ENCODE measurements around the gene NEU1.

Gene NEU1

GRCh38 chr6:31892821-31893220 is 30.2 kb upstream of the NEU1 start:
- DNase-seq = no peak

- DNase-seq = no peak
These were observed 26.8 kb upstream of the NEU1 start for GRCh38 chr6:31889331-31889972.

DNA sequence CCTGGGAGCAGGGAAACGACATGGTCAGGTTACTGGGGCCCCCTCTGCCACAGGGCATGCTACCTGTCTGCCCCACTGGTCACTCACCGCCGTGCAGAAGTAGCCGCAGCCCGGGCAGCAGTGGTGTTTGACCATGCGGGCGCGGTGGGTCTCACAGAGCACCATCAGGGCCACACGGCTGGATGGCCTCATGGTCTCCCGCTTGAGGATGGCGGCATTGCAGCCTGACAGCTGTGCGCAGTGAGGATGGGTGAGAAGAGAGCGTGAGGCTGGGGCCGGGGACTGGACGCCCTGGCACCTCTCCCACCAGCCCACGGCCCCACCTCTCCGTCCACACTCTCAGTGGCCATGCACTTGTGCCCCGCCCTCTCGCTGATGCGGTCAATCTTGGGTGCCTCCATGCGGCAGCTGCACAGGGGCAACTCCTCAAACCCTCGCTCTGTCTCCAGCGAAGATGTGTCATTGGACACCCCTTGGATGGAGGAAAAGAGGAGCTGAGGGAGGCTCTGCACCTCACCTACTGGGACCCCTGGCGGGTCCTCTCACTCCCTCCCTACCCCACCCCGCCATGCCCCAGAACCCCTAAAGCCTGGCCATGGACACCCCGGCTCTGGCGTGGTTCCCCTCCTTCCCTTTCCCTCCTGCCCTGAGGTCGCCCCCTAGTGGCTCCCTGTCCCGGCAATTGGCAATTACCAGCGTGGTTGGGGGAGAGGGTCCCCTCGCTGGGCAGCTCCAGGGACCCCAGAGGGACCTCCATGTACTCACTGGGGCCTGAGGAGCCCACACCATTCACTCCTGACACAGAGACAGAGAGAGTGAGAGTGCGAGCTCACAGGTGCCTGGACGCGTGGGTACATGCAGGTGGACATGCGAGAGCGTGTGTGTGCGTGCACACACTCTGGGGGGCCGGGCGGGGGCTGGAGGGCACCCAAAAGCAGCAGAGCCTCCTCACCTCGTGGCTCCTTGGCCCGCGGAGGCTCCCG is 25.9 kb upstream of the NEU1 start:
- DNase-seq = peak; percentile 36 to 87 (median 67)

GRCh38 chr6:31887173-31888007 is 24.8 kb upstream of the NEU1 start:
- no peak for DNase-seq

DNA sequence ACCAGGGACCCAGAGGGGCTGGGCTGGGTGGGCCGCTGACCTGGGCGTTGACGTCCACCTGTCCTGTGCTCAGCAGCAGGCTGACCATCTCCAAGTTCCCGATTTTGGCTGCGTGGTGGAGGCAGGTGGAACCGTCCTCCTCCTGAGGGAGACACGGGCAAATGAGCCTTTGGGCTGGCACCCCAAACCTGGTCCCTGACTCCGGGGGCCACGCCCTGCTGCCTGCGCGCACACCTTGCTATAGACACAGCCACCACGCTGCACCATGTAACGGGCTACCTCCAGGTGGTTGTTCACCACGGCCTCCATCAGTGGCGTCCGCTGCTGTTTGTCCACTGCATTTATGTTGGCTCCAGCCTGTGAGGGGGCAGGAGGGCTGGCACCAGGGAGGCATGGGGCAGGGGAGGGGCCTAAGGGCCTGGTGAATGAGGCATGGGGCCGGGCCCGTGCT is 23.9 kb upstream of the NEU1 start:
- DNase-seq = no peak

DNA sequence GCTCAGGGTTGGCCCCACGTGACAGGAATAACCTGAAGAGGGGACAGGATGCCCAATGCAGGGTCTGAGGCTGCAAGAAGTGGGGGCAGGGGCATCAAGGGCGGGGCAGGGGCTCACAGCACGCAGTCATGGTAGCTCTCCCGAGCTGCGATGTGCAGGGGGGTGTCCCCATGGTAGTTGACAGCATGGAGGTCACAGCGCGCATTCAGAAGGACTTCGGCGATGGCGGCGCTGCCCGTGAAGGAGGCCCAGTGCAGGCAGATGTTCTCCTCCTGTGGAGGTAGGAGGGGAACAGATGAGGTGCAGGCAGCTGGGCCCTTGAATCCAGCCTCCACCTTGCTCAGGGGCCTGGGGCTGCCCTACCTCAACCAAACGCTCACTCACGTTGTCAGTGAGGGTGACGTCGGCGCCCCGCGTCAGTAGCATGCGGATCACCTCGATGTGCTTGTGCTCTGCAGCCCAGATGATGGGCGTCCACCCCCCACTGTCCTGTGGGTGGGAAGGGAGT is 22.0 kb upstream of the NEU1 start:
- DNase-seq = no peak

GRCh38 chr6:31883676-31884075 is 21.1 kb upstream of the NEU1 start:
- no peak for DNase-seq

- DNase-seq = no peak
These were observed 19.7 kb upstream of the NEU1 start for GRCh38 chr6:31882344-31882743.

- DNase-seq = no peak
These were observed 18.7 kb upstream of the NEU1 start for GRCh38 chr6:31881136-31881859.

DNA sequence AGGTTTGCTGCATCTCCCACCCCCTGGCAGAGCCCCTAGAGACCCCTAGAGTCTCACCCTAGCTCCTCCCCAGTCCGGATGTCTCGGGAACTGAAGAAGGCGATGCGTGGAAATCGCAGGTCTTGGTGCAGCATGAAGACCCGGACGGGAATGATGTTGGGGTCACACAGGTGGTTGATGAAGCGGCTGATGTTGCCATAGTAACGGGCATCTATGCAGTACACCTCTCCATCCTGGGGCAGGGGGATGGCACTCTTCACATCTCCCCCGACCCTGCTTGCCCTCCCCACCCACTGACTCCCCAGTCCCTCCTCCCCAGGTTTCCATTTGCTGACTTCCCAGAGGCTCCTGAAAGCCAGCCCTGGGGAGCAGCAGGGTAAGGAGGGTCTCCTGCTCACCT is 18.0 kb upstream of the NEU1 start:
- no peak for DNase-seq

GRCh38 chr6:31879901-31880300 is 17.3 kb upstream of the NEU1 start:
- DNase-seq = no peak

DNA sequence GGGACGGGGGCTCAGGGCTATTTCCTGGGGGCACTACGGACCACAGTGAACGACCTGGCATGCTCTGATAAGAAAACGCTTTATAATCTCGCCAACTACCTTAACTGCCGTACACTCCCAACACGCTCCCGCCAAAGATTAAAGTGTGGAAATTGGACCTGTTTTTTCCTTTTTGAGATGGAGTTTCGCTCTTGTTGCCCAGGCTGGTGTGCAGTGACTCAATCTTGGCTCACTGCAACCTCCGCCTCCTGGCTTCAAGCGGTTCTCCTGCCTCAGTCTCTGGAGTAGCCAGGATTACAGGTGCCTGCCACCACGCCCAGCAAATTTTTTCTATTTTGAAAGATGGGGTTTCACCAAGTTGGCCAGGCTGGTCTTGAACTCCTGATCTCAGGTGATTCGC is 16.5 kb upstream of the NEU1 start:
- DNase-seq = no peak

DNA sequence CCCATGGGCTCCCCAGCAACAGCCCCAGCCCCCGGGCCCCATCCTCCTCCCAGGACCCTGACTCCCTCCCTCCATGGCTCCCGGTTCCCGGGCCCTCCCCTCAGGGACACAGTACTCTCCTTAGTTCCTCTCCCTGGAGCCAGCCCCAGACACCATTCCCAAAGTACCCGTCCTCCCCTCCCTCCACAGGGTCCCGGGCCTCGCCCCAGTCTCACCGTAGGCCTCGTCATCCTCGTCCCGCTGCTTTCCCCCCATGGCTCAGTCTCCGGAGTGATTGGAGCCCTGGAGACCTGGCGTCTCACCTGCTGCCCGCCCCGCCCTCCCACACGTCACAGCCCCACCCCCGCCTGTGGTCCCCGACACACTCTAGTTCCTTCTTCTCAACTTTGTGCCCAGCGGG is 16.1 kb upstream of the NEU1 start, which contains the start of gene SLC44A4:
Gene SLC44A4, minus strand, starts transcription at position 272 of the 400 bp plus-strand sequence. Its CDS starts 17 bp downstream, at position 255.
- no peak for DNase-seq

GRCh38 chr6:31878222-31878621 is 15.6 kb upstream of the NEU1 start:
- no peak for DNase-seq

- DNase-seq = no peak
These were observed 15.1 kb upstream of the NEU1 start for GRCh38 chr6:31877651-31878161.

DNA sequence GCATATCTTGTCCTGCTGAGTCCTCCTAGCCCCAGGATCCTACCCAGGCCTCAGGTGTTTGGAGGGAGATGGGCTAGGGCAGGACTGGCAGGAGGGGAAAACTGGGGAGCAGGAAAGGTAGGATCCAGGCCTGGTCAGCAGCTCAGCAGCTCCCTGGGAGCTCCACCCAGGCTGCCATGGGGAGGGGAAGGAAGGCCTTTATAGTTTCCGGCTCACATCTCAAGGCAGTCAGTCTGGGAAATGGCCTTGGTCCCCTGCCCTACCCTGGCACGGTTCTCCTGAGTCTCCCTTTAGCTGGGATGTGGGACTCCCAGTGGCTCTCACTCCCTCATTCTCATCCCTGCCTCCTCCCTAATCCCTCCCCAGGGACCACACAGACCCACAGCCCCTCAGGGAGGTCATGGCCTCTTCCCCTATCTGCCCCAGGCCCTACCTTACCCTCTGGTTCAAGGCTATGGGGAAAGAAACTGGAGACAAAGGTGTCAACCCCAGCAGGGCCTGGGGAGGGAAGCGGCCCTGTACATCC is 14.6 kb upstream of the NEU1 start:
- DNase-seq = no peak

DNA sequence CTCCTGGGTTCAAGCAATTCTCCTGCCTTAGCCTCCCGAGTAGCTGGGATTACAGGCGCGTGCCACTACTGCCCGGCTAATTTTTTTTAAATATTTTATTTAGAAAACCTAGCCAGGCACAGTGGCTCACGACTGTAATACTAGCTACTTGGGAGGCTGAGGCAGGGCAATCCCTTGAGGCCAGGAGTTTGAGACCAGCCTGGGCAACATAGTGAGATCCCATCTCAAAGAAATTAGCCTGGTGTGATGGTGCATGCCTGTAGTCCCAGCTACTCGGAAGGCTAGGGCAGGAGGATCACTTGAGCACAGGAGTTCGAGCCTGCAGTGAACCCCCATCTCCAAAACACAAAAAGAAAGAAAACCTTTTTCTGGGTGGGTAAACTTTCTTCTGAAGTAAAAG is 13.7 kb upstream of the NEU1 start:
- no peak for DNase-seq

DNA sequence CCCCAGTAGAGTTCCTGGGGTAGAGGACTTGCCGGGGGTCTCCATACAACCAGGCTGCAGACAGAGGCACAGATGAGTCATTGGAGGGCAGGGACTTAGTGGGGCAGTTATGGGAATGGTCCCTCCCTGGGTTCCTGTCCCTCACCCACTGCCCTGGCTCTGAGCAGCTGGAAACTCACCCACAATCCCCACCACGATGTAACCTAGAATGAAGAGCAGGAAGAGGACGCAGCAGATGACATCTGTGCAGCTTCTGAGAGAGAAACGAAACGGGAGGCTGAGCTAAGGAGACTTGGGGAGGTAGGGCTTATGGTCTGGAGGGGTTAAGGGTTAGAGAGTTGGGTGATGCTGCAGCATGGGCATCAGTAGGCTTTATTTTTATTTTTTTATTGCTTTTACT is 13.3 kb upstream of the NEU1 start:
- no peak for DNase-seq

GRCh38 chr6:31874836-31875572 is 12.4 kb upstream of the NEU1 start:
- DNase-seq = peak in 1 of 3 donors; percentile 38

DNA sequence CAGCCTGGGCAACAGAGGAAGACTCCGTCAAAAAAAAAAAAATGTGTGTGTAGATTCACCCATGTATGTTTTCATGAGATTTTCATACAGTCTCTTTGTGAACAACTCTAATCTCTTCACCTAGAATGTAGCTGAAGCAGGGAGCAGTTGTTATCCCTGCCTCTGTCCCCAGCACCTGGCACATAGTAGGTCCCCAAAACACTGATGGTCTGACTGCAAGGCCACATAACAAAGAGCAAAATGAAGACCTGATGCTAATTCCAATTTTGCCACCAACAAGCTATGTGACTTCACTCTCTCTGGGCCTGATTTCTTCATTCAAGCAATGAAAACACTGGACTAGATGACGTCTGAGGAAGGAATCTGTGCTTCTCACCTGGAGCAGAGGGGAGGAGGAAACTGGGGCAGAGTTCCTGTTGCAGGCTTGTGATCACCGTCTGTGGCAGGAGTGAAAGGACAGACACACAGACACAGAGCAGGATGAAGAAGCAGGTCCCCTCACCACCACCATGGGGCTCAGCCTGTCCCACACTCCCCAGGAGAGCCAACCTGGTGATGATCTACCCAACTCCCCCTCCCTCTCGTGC is 11.6 kb upstream of the NEU1 start:
- no peak for DNase-seq
